ENCODE data around the gene FCHO2. TPM values are rescaled to one million over a fixed set of nuclear protein-coding genes. Genes with fewer than 3 reads are reported as not detected.

FCHO2 gene
- total RNA-seq, 1 experiment from 2014 or later, result 14.9 TPM

DNA sequence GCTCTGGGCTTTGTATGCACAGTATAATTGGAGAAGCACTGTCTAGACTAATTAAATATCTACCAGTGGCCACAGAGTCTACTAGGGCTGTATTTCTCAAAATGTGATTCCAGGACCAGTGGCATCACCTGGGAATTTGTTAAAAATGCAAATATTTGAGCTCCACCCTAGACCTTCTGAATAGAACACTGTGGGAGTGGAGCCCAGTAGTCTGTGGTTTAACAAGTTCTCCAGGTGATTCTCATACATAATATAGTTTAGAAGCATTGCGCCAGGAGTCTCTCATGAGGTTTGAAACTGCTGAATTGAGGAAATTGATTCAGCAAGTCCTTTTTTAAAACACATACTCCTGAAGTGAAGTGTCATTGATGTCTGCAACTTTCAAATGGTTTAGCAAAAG lies 74.7 kb downstream of the FCHO2 start (continued):
- TF ChIP-seq, protein P1, sequence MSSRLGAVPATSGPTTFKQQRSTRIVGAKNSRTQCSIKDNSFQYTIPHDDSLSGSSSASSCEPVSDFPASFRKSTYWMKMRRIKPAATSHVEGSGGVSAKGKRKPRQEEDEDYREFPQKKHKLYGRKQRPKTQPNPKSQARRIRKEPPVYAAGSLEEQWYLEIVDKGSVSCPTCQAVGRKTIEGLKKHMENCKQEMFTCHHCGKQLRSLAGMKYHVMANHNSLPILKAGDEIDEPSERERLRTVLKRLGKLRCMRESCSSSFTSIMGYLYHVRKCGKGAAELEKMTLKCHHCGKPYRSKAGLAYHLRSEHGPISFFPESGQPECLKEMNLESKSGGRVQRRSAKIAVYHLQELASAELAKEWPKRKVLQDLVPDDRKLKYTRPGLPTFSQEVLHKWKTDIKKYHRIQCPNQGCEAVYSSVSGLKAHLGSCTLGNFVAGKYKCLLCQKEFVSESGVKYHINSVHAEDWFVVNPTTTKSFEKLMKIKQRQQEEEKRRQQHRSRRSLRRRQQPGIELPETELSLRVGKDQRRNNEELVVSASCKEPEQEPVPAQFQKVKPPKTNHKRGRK (CRISPR knock-in tag; IDR thresholded peaks at IDR 0.05; ENCODE audit: borderline replicate concordance), result no peak
- no peak for TF ChIP-seq FOXP4 (CRISPR knock-in tag; IDR thresholded peaks at IDR 0.05)
- TF ChIP-seq, protein P2, sequence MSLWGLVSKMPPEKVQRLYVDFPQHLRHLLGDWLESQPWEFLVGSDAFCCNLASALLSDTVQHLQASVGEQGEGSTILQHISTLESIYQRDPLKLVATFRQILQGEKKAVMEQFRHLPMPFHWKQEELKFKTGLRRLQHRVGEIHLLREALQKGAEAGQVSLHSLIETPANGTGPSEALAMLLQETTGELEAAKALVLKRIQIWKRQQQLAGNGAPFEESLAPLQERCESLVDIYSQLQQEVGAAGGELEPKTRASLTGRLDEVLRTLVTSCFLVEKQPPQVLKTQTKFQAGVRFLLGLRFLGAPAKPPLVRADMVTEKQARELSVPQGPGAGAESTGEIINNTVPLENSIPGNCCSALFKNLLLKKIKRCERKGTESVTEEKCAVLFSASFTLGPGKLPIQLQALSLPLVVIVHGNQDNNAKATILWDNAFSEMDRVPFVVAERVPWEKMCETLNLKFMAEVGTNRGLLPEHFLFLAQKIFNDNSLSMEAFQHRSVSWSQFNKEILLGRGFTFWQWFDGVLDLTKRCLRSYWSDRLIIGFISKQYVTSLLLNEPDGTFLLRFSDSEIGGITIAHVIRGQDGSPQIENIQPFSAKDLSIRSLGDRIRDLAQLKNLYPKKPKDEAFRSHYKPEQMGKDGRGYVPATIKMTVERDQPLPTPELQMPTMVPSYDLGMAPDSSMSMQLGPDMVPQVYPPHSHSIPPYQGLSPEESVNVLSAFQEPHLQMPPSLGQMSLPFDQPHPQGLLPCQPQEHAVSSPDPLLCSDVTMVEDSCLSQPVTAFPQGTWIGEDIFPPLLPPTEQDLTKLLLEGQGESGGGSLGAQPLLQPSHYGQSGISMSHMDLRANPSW (CRISPR knock-in tag; conservative IDR thresholded peaks at IDR 0.05; ENCODE audit: low read depth), result no peak

DNA sequence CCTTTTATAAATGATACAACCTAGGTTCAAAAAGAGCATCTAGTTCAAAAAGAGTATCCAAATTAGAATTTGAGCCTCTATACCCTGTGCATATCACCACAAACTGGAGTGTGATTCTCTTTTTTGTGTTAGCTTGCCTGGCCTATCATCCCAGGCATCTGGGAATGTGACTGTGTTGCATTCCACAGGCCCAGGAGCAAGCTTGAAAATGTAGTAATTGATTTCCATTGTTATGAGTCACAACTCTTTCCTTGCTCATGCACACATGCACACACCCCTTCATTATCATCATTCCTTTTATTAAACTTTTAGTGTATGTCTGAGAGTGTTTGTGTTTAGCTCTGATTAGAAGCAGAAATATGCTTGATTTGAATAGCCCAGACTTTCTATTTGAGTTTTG lies 75.2 kb downstream of the FCHO2 start:
- H3K27ac Mint-ChIP-seq, result peak overlapping the region; percentile 96
- no peak for TF ChIP-seq ATF6 (CRISPR knock-in tag; IDR thresholded peaks at IDR 0.05)
- 0 out of 2 replicates have a peak, but pooled peaks have one; percentile 34 for TF ChIP-seq TEAD4 (CRISPR knock-in tag; IDR thresholded peaks at IDR 0.05)
- 0 out of 2 replicates have a peak, but pooled peaks have one; percentile 17 for TF ChIP-seq TEAD1 (CRISPR knock-in tag; IDR thresholded peaks at IDR 0.05)
- no peaks in the 10 kb centered on the region for H3K9me3 Mint-ChIP-seq
- ATAC-seq, result peak; percentile 92
- H3K27me3 Mint-ChIP-seq (ENCODE audit: low read depth), result no peaks in the 10 kb centered on the region
- peaks cover 19% of the 10 kb centered on the region for H3K4me1 Mint-ChIP-seq
- no peaks in the 10 kb centered on the region; the same call in 1 of the 2 replicates for H3K36me3 Mint-ChIP-seq
- CTCF ChIA-PET, result interaction anchor here (0.8 to 1.1 kb wide), 3 partner anchors 52 to 185 kb away, joined by 3 to 4 read pairs (median 3); no protein-coding TSS in a partner anchor
- no peak for DNase-seq (ENCODE audit: low spot score)
- peak overlapping the region; percentile 11; the same call in 1 of the 2 replicates for H3K4me3 Mint-ChIP-seq
- POLR2A ChIA-PET, result interaction anchor here (0.6 kb wide), 1 partner anchor 8 kb away, joined by 3 read pairs; no protein-coding TSS in a partner anchor

- Mint-ChIP-seq H3K4me3 (no peak overlapping the region), H3K4me1 (peaks cover 19% of the 10 kb centered on the region), H3K9me3 (no peaks in the 10 kb centered on the region), H3K36me3 (peaks cover 4% of the 10 kb centered on the region; the same call in 1 of the 2 replicates), H3K27ac (no peak overlapping the region), H3K27me3 (ENCODE audit: low read depth) (no peaks in the 10 kb centered on the region)
- ATAC-seq (no peak), DNase-seq (ENCODE audit: low spot score) (no peak)
- ChIA-PET CTCF (no interaction called here), POLR2A (no interaction called here)
- TF ChIP-seq, protein P1 (CRISPR knock-in tag; IDR thresholded peaks at IDR 0.05; ENCODE audit: borderline replicate concordance), result no peak
- TF ChIP-seq, protein P3, sequence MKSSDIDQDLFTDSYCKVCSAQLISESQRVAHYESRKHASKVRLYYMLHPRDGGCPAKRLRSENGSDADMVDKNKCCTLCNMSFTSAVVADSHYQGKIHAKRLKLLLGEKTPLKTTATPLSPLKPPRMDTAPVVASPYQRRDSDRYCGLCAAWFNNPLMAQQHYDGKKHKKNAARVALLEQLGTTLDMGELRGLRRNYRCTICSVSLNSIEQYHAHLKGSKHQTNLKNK (CRISPR knock-in tag; IDR thresholded peaks at IDR 0.05), result no peak
- TF ChIP-seq, protein P4, sequence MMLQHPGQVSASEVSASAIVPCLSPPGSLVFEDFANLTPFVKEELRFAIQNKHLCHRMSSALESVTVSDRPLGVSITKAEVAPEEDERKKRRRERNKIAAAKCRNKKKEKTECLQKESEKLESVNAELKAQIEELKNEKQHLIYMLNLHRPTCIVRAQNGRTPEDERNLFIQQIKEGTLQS (CRISPR knock-in tag; conservative IDR thresholded peaks at IDR 0.05), result no peak
- TF ChIP-seq CREM (CRISPR knock-in tag; IDR thresholded peaks at IDR 0.05), result no peak
- TF ChIP-seq SOX15 (CRISPR knock-in tag; IDR thresholded peaks at IDR 0.05), result no peak
- TF ChIP-seq, protein P5, sequence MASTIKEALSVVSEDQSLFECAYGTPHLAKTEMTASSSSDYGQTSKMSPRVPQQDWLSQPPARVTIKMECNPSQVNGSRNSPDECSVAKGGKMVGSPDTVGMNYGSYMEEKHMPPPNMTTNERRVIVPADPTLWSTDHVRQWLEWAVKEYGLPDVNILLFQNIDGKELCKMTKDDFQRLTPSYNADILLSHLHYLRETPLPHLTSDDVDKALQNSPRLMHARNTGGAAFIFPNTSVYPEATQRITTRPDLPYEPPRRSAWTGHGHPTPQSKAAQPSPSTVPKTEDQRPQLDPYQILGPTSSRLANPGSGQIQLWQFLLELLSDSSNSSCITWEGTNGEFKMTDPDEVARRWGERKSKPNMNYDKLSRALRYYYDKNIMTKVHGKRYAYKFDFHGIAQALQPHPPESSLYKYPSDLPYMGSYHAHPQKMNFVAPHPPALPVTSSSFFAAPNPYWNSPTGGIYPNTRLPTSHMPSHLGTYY (CRISPR knock-in tag; IDR thresholded peaks at IDR 0.05), result no peak
- TF ChIP-seq FOXJ3 (CRISPR knock-in tag; IDR thresholded peaks at IDR 0.05; ENCODE audit: borderline replicate concordance), result no peak
- no peak for TF ChIP-seq ZNF671 (CRISPR knock-in tag; IDR thresholded peaks at IDR 0.05)
- no peak for TF ChIP-seq ETV6 (CRISPR knock-in tag; IDR thresholded peaks at IDR 0.05)
- TF ChIP-seq, protein P6, sequence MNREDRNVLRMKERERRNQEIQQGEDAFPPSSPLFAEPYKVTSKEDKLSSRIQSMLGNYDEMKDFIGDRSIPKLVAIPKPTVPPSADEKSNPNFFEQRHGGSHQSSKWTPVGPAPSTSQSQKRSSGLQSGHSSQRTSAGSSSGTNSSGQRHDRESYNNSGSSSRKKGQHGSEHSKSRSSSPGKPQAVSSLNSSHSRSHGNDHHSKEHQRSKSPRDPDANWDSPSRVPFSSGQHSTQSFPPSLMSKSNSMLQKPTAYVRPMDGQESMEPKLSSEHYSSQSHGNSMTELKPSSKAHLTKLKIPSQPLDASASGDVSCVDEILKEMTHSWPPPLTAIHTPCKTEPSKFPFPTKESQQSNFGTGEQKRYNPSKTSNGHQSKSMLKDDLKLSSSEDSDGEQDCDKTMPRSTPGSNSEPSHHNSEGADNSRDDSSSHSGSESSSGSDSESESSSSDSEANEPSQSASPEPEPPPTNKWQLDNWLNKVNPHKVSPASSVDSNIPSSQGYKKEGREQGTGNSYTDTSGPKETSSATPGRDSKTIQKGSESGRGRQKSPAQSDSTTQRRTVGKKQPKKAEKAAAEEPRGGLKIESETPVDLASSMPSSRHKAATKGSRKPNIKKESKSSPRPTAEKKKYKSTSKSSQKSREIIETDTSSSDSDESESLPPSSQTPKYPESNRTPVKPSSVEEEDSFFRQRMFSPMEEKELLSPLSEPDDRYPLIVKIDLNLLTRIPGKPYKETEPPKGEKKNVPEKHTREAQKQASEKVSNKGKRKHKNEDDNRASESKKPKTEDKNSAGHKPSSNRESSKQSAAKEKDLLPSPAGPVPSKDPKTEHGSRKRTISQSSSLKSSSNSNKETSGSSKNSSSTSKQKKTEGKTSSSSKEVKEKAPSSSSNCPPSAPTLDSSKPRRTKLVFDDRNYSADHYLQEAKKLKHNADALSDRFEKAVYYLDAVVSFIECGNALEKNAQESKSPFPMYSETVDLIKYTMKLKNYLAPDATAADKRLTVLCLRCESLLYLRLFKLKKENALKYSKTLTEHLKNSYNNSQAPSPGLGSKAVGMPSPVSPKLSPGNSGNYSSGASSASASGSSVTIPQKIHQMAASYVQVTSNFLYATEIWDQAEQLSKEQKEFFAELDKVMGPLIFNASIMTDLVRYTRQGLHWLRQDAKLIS (CRISPR knock-in tag; IDR thresholded peaks at IDR 0.05; ENCODE audit: borderline replicate concordance), result no peak
Observed at GRCh38 chr5:73031839-73032238, 76.0 kb downstream of the FCHO2 start.
